22Rv1 (cell line): ENCODE data around the gene ADGRD1.

Experiments used
- ZFX ChIP-seq: fragments of 450-650 bp; IDR thresholded peaks from 2 replicates; pipeline ENCODE4 v1.6.1; 2017; ENCODE audit warnings: antibody characterized with exemption, borderline replicate concordance
- TF ChIP-seq, protein P1 (sequence below): fragments of 450-650 bp; IDR thresholded peaks from 2 replicates; pipeline ENCODE4 v1.5.1; 2017; ENCODE audit warnings: mild to moderate bottlenecking

DNA sequence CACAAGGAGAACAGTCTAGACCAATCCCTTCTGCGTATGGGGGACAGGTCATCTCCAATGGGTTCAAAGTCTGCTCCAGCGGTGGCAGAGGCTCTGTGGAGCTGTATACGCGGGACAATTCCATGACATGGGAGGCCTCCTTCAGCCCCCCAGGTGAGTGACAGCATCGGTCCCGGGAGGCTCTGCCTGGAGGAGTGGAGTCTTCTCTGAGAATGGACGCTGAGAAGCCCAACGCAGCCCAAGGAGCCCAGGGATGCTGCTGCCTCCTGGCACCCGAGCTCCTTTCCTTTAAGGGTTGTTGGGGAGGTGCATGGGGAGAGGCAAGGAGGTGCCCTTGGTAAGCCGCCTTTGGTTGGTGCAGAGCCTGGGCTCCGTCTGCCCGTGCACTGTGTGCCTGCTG is 28.2 kb downstream of the ADGRD1 start:
- TF ChIP-seq, protein P1, sequence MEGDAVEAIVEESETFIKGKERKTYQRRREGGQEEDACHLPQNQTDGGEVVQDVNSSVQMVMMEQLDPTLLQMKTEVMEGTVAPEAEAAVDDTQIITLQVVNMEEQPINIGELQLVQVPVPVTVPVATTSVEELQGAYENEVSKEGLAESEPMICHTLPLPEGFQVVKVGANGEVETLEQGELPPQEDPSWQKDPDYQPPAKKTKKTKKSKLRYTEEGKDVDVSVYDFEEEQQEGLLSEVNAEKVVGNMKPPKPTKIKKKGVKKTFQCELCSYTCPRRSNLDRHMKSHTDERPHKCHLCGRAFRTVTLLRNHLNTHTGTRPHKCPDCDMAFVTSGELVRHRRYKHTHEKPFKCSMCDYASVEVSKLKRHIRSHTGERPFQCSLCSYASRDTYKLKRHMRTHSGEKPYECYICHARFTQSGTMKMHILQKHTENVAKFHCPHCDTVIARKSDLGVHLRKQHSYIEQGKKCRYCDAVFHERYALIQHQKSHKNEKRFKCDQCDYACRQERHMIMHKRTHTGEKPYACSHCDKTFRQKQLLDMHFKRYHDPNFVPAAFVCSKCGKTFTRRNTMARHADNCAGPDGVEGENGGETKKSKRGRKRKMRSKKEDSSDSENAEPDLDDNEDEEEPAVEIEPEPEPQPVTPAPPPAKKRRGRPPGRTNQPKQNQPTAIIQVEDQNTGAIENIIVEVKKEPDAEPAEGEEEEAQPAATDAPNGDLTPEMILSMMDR, result no peak
- TF ChIP-seq ZFX, result no peak
